ENCODE data around the gene PIP4K2C.

Gene PIP4K2C

DNA sequence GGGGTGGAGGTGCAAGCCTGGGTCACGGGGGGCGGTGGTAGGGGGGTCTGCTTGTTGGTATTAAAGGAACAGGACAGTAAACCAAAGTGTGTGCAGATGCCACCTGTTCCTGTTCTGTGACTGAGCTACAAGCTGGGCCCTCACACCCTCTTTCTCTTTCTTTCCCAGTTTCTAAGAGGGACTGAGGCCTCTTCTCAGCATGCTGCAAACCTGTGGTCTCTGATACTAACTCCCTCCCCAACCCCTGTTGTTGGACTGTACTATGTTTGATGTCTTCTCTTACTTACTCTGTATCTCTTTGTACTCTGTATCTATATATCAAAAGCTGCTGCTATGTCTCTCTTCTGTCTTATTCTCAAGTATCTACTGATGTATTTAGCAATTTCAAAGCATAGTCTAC, 6.9 kb upstream of the PIP4K2C start:
- no peaks in the 10 kb centered on the region for H4K20me1 ChIP-seq (ENCODE audit: insufficient read depth, low read length)
- no peaks in the 10 kb centered on the region for H3K9me3 ChIP-seq (replicated peaks; ENCODE audit: insufficient read depth, low read length)
- TF ChIP-seq EZH2phosphoT487 (IDR thresholded peaks at IDR 0.05; ENCODE audit: low read length) (no peak), CTCF (IDR thresholded peaks at IDR 0.05; ENCODE audit: low read length) (no peak), EZH2 (optimal IDR thresholded peaks at IDR 0.05; ENCODE audit: low read depth, low read length) (no peak)
- no peaks in the 10 kb centered on the region for H3K4me1 ChIP-seq (ENCODE audit: low read length)
- no peak overlapping the region for H3K4me3 ChIP-seq (ENCODE audit: low read length)
- no peaks in the 10 kb centered on the region for H3F3A ChIP-seq (ENCODE audit: insufficient read depth, low read length)
- no peak overlapping the region for H2AFZ ChIP-seq (ENCODE audit: low read length)
- H3K4me2 ChIP-seq (ENCODE audit: low read depth, low read length): no peak overlapping the region
- H3K9ac ChIP-seq (ENCODE audit: low read length): no peak overlapping the region
- DNase-seq: no peak
- no peak overlapping the region for H3K27ac ChIP-seq (ENCODE audit: low read length)
- H3K9me2 ChIP-seq (replicated peaks; ENCODE audit: insufficient read depth, low read length): no peaks in the 10 kb centered on the region
- no peaks in the 10 kb centered on the region for H3K36me3 ChIP-seq (replicated peaks; ENCODE audit: insufficient read depth, low read length)
- H3K27me3 ChIP-seq (replicated peaks; ENCODE audit: insufficient read depth, low read length): peaks cover 32% of the 10 kb centered on the region
- H3K79me2 ChIP-seq (ENCODE audit: low read length): no peaks in the 10 kb centered on the region

DNA sequence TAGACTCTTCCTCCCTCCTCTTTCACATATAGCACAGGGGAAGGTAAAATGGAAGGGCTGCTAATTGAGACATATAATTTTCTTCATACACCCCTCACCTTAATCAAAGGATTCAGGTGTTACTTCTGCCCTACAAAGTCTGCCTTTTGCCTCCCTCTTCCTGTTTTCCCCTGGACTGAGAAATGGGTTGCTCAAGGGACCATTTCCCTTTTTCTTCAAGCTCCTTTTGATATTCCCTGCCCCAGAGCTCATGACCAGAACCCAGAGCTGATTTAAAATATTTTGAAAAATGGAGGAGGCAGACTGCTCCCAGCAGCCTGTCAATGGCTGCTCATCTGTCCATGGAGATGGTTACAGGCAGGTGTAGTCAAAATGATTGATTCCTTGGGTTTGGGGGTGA, 6.3 kb upstream of the PIP4K2C start:
- Histone ChIP-seq H4K20me1 (ENCODE audit: insufficient read depth, low read length) (no peaks in the 10 kb centered on the region), H3K4me1 (ENCODE audit: low read length) (no peaks in the 10 kb centered on the region)

DNA sequence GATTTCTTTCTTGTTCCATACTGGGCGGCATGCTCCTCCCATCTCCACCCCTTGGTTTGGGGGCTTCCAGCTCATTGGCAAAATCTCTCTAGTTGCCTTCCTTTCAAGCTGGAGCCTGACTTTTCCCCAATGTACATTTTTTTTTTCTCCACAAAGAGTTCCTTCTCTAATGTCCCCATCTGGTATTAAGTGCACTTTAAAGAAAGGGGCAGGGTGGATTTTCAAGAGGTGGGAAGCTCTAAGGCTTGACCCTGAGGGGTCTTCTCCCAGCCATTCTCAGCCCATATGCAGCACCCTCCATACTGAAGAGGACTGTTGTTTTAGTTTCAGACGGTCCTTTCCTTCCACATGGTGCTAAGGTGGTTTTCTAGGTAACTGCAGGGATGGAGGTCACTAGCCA, 5.8 kb upstream of the PIP4K2C start:
- no peaks in the 10 kb centered on the region for H3K9me2 ChIP-seq (replicated peaks; ENCODE audit: insufficient read depth, low read length)
- peaks cover 32% of the 10 kb centered on the region for H3K27me3 ChIP-seq (replicated peaks; ENCODE audit: insufficient read depth, low read length)
- no peak overlapping the region for H3K27ac ChIP-seq (ENCODE audit: low read length)
- no peak overlapping the region for H3K4me3 ChIP-seq (ENCODE audit: low read length)
- H3K79me2 ChIP-seq (ENCODE audit: low read length): no peaks in the 10 kb centered on the region
- H3F3A ChIP-seq (ENCODE audit: insufficient read depth, low read length): no peaks in the 10 kb centered on the region
- no peak for TF ChIP-seq EZH2phosphoT487 (IDR thresholded peaks at IDR 0.05; ENCODE audit: low read length)
- no peak for TF ChIP-seq EZH2 (optimal IDR thresholded peaks at IDR 0.05; ENCODE audit: low read depth, low read length)
- TF ChIP-seq CTCF (IDR thresholded peaks at IDR 0.05; ENCODE audit: low read length): no peak
- H3K9me3 ChIP-seq (replicated peaks; ENCODE audit: insufficient read depth, low read length): no peaks in the 10 kb centered on the region
- no peaks in the 10 kb centered on the region for H4K20me1 ChIP-seq (ENCODE audit: insufficient read depth, low read length)
- no peak overlapping the region for H3K4me2 ChIP-seq (ENCODE audit: low read depth, low read length)
- no peak for DNase-seq
- H3K36me3 ChIP-seq (replicated peaks; ENCODE audit: insufficient read depth, low read length): no peaks in the 10 kb centered on the region
- H3K9ac ChIP-seq (ENCODE audit: low read length): no peak overlapping the region
- no peak overlapping the region for H2AFZ ChIP-seq (ENCODE audit: low read length)
- H3K4me1 ChIP-seq (ENCODE audit: low read length): no peaks in the 10 kb centered on the region

More for the DNA sequence above, 6.3 kb upstream of the PIP4K2C start:
- H3K27me3 ChIP-seq (replicated peaks; ENCODE audit: insufficient read depth, low read length): peaks cover 32% of the 10 kb centered on the region
- H3K9me3 ChIP-seq (replicated peaks; ENCODE audit: insufficient read depth, low read length): no peaks in the 10 kb centered on the region
- no peak for DNase-seq
- TF ChIP-seq EZH2 (optimal IDR thresholded peaks at IDR 0.05; ENCODE audit: low read depth, low read length) (no peak), EZH2phosphoT487 (IDR thresholded peaks at IDR 0.05; ENCODE audit: low read length) (no peak), CTCF (IDR thresholded peaks at IDR 0.05; ENCODE audit: low read length) (no peak)
- H3K9me2 ChIP-seq (replicated peaks; ENCODE audit: insufficient read depth, low read length): no peaks in the 10 kb centered on the region
- H3K9ac ChIP-seq (ENCODE audit: low read length): no peak overlapping the region
- H3K4me3 ChIP-seq (ENCODE audit: low read length): no peak overlapping the region
- no peaks in the 10 kb centered on the region for H3K79me2 ChIP-seq (ENCODE audit: low read length)
- no peak overlapping the region for H3K4me2 ChIP-seq (ENCODE audit: low read depth, low read length)
- H3F3A ChIP-seq (ENCODE audit: insufficient read depth, low read length): no peaks in the 10 kb centered on the region
- H2AFZ ChIP-seq (ENCODE audit: low read length): no peak overlapping the region
- no peak overlapping the region for H3K27ac ChIP-seq (ENCODE audit: low read length)
- no peaks in the 10 kb centered on the region for H3K36me3 ChIP-seq (replicated peaks; ENCODE audit: insufficient read depth, low read length)

All from MM.1S (cell line).